Cardiac fibroblast (primary cell): ENCODE data around the gene BTBD9.

Experiments used
- DNase-seq, 2 donors: peaks; one replicate each; pipeline versions ENCODE4 v3.0.0 to v3.0.0-alpha.2; 2010; ENCODE audit warnings: low read depth in 2 of 2
- H3K4me3 ChIP-seq, 2 donors: replicated peaks in 1 of 2; 1 replicate in 1 of 2; 2 replicates in 1 of 2; pipeline ENCODE4 v1.5.1; 2011; ENCODE audit warnings: low read depth in 2 of 2, low read length in 2 of 2, mild to moderate bottlenecking in 2 of 2, moderate library complexity in 1 of 2
- CTCF ChIP-seq: IDR thresholded peaks from one replicate; pipeline ENCODE4 v1.5.1; 2011; ENCODE audit warnings: low read depth, mild to moderate bottlenecking, low read length, inconsistent platforms

Gene BTBD9

GRCh38 chr6:38417521-38417920, 222.2 kb downstream of the BTBD9 start:
- DNase-seq = peak in 1 of 2 donors; percentile 13
- TF ChIP-seq CTCF = no peak
- H3K4me3 ChIP-seq = no peak overlapping the region

GRCh38 chr6:38415231-38416005, 224.3 kb downstream of the BTBD9 start:
- TF ChIP-seq CTCF = no peak
- H3K4me3 ChIP-seq = no peak overlapping the region
- peak in 1 of 2 donors; percentile 4 for DNase-seq

- peak in 1 of 2 donors; percentile 8 for DNase-seq
- no peak overlapping the region for H3K4me3 ChIP-seq
- no peak for TF ChIP-seq CTCF
Measured at GRCh38 chr6:38413102-38413800, 226.5 kb downstream of the BTBD9 start.

GRCh38 chr6:38407192-38407591, 232.5 kb downstream of the BTBD9 start:
- no peak for TF ChIP-seq CTCF
- no peak for DNase-seq
- no peak overlapping the region for H3K4me3 ChIP-seq

GRCh38 chr6:38406096-38406495, 233.6 kb downstream of the BTBD9 start:
- no peak overlapping the region for H3K4me3 ChIP-seq
- no peak for DNase-seq
- TF ChIP-seq CTCF = no peak

- no peak for TF ChIP-seq CTCF
- H3K4me3 ChIP-seq = no peak overlapping the region
- peak; percentile 19 to 66 for DNase-seq
Measured at GRCh38 chr6:38404900-38405556, 234.7 kb downstream of the BTBD9 start.
